GM19035 (cell line): Measurements from ENCODE around the gene CCM2L.

ENCODE experiments used
- ATAC-seq: cut with Tn5 transposase; IDR thresholded peaks from one replicate; pipeline ENCODE4 v1.9.1; 2021; ENCODE audit not compliant: unreplicated experiment

The CCM2L gene

GRCh38 chr20:32010101-32010500 is at the start of gene CCM2L:
Gene CCM2L (plus strand): TSS chr20:32010438. CDS start chr20:32010455, 17 bp downstream.
- ATAC-seq = no peak

- no peak for ATAC-seq
Observed at GRCh38 chr20:31962761-31963160, 47.5 kb upstream of the CCM2L start.

GRCh38 chr20:31963889-31964288 is 46.3 kb upstream of the CCM2L start:
- no peak for ATAC-seq

GRCh38 chr20:31966991-31967655 is 43.1 kb upstream of the CCM2L start:
- ATAC-seq = no peak

GRCh38 chr20:31967830-31968249 is 42.4 kb upstream of the CCM2L start, which contains the start of gene XKR7:
Gene XKR7 (plus strand): TSS chr20:31968151. CDS start chr20:31968176, 25 bp downstream.
- no peak for ATAC-seq

GRCh38 chr20:31968291-31969126 is 41.7 kb upstream of the CCM2L start:
- ATAC-seq = no peak

GRCh38 chr20:31969991-31970390 is 40.2 kb upstream of the CCM2L start:
- ATAC-seq = no peak

GRCh38 chr20:31972471-31973021 is 37.7 kb upstream of the CCM2L start:
- ATAC-seq = no peak

- no peak for ATAC-seq
Observed at GRCh38 chr20:31974296-31974695, 35.9 kb upstream of the CCM2L start.

GRCh38 chr20:31974951-31975487 is 35.2 kb upstream of the CCM2L start:
- no peak for ATAC-seq

GRCh38 chr20:31975874-31976273 is 34.4 kb upstream of the CCM2L start:
- ATAC-seq = no peak

GRCh38 chr20:31977080-31977479 is 33.2 kb upstream of the CCM2L start:
- no peak for ATAC-seq

GRCh38 chr20:31979713-31980426 is 30.4 kb upstream of the CCM2L start:
- ATAC-seq = no peak

GRCh38 chr20:31981784-31982183 is 28.5 kb upstream of the CCM2L start:
- no peak for ATAC-seq

GRCh38 chr20:31984981-31985471 is 25.2 kb upstream of the CCM2L start:
- ATAC-seq = no peak

GRCh38 chr20:31987744-31988143 is 22.5 kb upstream of the CCM2L start:
- ATAC-seq = no peak

- ATAC-seq = no peak
Observed at GRCh38 chr20:31988430-31989015, 21.7 kb upstream of the CCM2L start.

GRCh38 chr20:31989030-31989645 is 21.1 kb upstream of the CCM2L start:
- no peak for ATAC-seq

- ATAC-seq = no peak
Observed at GRCh38 chr20:31990641-31991338, 19.4 kb upstream of the CCM2L start.
